Pancreas (tissue), 10 donors: ENCODE results near the gene FGFR2. TPM values are rescaled to one million over a fixed set of nuclear protein-coding genes. Genes with fewer than 3 reads are reported as not detected.

Experiments
- ATAC-seq, 4 donors: fragments of 200-7000 bp; cut with Tn5 transposase; one replicate each; pipeline versions ENCODE4 v1.8.0 to v1.9.1; 2020; ENCODE audit warnings: mild to moderate bottlenecking in 4 of 4, moderate library complexity in 4 of 4
- DNase-seq, 6 donors: peaks; one replicate each; pipeline ENCODE4 v3.0.0-alpha.2; 2020
- FAIRE-seq: peaks from 2 replicates; lab custom pipeline; 2012; peaks lifted over from hg19 to GRCh38; lab: Jason Lieb, UNC
- H3K27ac ChIP-seq, 4 donors: fragments of 200-600 bp; sonication (generic); 1 replicate in 3 of 4; 2 replicates in 1 of 4; pipeline versions ENCODE4 v1.5.0 to v1.8.0; 2020
- H3K27me3 ChIP-seq, 4 donors: fragments of 200-600 bp; one replicate each; pipeline ENCODE4 v1.8.0; 2021
- H3K36me3 ChIP-seq, 3 donors: fragments of 200-600 bp; sonication (generic) in 1 of 3; one replicate each; pipeline versions ENCODE4 v1.5.0 to v1.8.0; 2020 to 2021
- H3K4me1 ChIP-seq, 3 donors: fragments of 200-600 bp; one replicate each; pipeline ENCODE4 v1.8.0; 2021
- H3K4me3 ChIP-seq, 4 donors: fragments of 200-600 bp; sonication (generic) in 2 of 4; one replicate each; pipeline versions ENCODE4 v1.5.0 to v1.8.0; 2020 to 2021
- H3K9me3 ChIP-seq, 4 donors: fragments of 200-600 bp; one replicate each; pipeline ENCODE4 v1.8.0; 2021
- WGBS, 2 donors: extraction: QIAGEN DNeasy Blood & Tissue Kit; methylation state at CpG; one replicate each; pipeline ENCODE4 v1.1.7; 2013; 5-methylcytosine and 5-hydroxymethylcytosine counted together
- intact Hi-C, 3 donors: fragments of 100-400 bp; cut with DNase I; formaldehyde crosslinking; loops; one replicate each; pipeline versions ENCODE4 v1.11.1 to v1.14.2; 2022
- polyA plus RNA-seq, 2 donors: library from polyadenylated mRNA; stranded (reverse); fragments of 200-250 nt; gene quantifications; one replicate each; pipeline ENCODE4 v1.2.3, GENCODE V29; 2013
- total RNA-seq, 6 donors: library from RNA; stranded (reverse); fragmentation: NEBNext Ultra II Directional in 4 of 6; extraction: Animal tissue kit (Norgen Biotek cat#: 25700) in 4 of 6; gene quantifications; one replicate each; pipeline versions ENCODE4 v1.2.1 to v1.2.4, GENCODE V29; 2021 to 2023
- TF ChIP-seq, protein P1 (sequence below), 4 donors: fragments of 200-600 bp; sonication (generic) in 3 of 4; IDR thresholded peaks; one replicate each; pipeline versions ENCODE4 v1.5.0 to v1.8.0; 2021; ENCODE audit warnings: antibody characterized with exemption in 4 of 4
- donor health status: healthy with polysubstance abuse.
- donor health status: DM: no; HTN: no; CAD: no; lungs with moderate emphysema.
- donor health status: DM: no; HTN: no; CAD: no.
- donor health status: control.
- donor health status: control.
- donor health status: Bipolar disorder and iron deficiency.
- donor health status: DM: yes; HTN: yes; CAD: no.
- donor health status: DM: no; HTN: no; CAD: no.
- donor health status: DM: no; HTN: no; CAD: no.
- donor health status: DM: yes; HTN: yes; CAD: no.

Gene FGFR2
- total and polyA plus RNA-seq, 8 donors = 23.8 to 64.0 (median 31.4) TPM

DNA sequence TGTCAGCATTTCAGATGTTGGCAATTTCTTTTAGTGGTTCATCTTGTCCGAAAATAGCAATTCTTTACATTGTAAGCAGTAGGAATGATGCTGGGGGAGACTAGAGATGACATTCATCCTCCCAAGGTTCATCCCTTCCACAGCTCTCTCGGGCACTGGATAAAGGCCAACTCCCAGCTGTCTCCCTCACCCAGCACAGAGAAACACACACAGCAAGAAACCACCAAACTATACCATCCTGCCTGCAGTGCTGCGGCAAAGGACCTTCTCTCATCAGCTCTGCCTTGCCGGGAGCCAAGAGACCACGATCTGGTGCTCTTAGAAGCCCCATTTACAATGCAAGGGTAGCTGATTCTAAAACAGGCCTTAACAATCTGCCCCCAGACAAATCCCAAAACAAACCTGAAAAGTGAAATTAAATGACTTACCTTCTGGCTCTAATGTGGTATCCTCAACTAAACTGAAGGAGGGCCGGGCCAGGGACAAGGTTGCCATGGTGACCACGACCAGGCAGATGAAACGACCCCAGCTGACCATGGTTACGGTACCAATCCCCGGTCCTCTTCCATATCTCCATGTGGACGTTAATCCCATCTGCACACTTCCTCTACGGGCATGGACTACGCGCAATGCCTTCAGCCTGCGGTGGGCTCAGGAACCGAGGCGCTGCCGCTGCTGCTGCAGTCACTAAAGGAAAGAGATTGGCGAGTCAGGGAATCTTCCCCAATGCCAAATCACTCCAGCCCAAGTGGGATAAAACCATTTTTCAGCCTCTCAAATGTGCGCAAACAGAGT is 4.8 kb downstream of the FGFR2 start:
- FAIRE-seq = no peak
- Histone ChIP-seq H3K4me3 (no peak overlapping the region), H3K27ac (peak overlapping the region in 1 of 4 donors; percentile 62), H3K4me1 (no peaks in the 10 kb centered on the region), H3K27me3 (peaks cover 0 to 4% (median 0%) of the 10 kb centered on the region in 4 donors), H3K36me3 (no peaks in the 10 kb centered on the region), H3K9me3 (no peaks in the 10 kb centered on the region)
- intact Hi-C loops = no loop called here
- TF ChIP-seq, protein P1, sequence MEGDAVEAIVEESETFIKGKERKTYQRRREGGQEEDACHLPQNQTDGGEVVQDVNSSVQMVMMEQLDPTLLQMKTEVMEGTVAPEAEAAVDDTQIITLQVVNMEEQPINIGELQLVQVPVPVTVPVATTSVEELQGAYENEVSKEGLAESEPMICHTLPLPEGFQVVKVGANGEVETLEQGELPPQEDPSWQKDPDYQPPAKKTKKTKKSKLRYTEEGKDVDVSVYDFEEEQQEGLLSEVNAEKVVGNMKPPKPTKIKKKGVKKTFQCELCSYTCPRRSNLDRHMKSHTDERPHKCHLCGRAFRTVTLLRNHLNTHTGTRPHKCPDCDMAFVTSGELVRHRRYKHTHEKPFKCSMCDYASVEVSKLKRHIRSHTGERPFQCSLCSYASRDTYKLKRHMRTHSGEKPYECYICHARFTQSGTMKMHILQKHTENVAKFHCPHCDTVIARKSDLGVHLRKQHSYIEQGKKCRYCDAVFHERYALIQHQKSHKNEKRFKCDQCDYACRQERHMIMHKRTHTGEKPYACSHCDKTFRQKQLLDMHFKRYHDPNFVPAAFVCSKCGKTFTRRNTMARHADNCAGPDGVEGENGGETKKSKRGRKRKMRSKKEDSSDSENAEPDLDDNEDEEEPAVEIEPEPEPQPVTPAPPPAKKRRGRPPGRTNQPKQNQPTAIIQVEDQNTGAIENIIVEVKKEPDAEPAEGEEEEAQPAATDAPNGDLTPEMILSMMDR (IDR thresholded peaks at IDR 0.05) = no peak
- no peak for ATAC-seq
- WGBS, 2 donors = 68 to 70% methylated on average over 20 of the region's 20 CpGs
- DNase-seq = no peak

DNA sequence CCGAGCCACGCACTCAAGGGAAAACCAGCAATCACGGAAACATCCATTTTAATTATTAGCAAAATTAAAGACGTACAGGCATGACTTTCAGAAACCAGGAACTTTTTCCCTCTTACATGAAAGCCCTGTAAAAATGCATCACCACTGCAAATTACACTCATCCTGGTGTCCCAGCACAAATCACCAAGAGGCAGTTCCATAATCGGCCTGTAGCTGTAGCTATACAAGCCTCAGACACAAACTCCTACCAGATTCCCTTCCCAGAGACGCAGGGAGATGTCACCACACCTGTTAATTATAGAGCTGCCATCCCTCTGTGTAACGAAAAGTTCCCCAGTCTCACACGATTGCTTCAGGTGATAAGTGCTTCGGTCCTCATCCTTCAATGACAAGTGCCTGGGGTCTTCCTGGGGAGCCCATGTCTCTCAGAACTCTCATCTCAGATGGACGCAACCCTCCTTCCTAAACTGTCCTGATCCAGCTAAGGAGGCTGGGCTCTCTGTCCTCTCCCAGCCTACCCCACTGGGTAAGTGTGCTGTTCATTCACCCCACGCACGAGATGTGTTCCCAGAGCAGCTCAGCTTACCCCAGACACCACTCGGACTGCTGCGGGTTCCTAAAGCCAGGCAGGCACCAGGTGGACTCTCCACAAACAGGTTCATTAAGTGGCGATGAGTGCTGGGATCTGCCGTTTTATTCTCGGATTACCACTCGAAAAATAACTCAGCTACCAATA is 5.9 kb downstream of the FGFR2 start:
- H3K27me3 ChIP-seq = peaks cover 0 to under 1% (median 0%) of the 10 kb centered on the region in 4 donors
- H3K4me1 ChIP-seq = no peaks in the 10 kb centered on the region
- intact Hi-C loops = no loop called here
- TF ChIP-seq, protein P1 (IDR thresholded peaks at IDR 0.05) = no peak
- H3K27ac ChIP-seq = peak overlapping the region in 2 of 4 donors; percentile 17 to 36
- FAIRE-seq (no peak), ATAC-seq (no peak), DNase-seq (no peak)
- WGBS, 2 donors = 45 to 51% methylated on average over 18 of the region's 18 CpGs
- H3K4me3 ChIP-seq = no peak overlapping the region
- H3K9me3 ChIP-seq = no peaks in the 10 kb centered on the region
- no peaks in the 10 kb centered on the region for H3K36me3 ChIP-seq

DNA sequence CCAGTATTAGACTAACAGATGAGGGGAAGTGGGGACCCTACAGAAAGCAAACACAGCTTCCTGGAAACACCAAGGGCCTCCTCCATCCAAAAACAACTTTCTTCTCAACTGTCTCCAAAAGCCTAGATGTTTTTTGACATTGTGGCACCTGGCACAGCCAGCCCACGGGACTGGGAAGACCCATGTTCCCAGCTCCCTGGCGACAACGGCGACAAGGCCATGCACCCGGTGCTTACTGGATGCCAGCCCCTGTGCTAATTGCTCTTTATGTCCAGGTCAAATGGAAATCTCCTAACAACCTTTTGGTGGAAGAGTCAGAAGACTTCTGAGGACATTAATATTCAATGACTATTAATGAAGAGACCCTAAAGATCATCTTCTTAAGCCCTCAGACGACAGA is 7.1 kb downstream of the FGFR2 start:
- intact Hi-C loops = no loop called here
- H3K4me3 ChIP-seq = no peak overlapping the region
- FAIRE-seq (no peak), DNase-seq (no peak), ATAC-seq (no peak)
- TF ChIP-seq, protein P1 (IDR thresholded peaks at IDR 0.05) = no peak
- H3K9me3 ChIP-seq = no peaks in the 10 kb centered on the region
- WGBS, 2 donors = 43 to 52% methylated on average over 6 of the region's 6 CpGs
- no peaks in the 10 kb centered on the region for H3K4me1 ChIP-seq
- H3K27me3 ChIP-seq = no peaks in the 10 kb centered on the region
- H3K36me3 ChIP-seq = no peaks in the 10 kb centered on the region
- peak overlapping the region in 1 of 4 donors; percentile 36 for H3K27ac ChIP-seq

DNA sequence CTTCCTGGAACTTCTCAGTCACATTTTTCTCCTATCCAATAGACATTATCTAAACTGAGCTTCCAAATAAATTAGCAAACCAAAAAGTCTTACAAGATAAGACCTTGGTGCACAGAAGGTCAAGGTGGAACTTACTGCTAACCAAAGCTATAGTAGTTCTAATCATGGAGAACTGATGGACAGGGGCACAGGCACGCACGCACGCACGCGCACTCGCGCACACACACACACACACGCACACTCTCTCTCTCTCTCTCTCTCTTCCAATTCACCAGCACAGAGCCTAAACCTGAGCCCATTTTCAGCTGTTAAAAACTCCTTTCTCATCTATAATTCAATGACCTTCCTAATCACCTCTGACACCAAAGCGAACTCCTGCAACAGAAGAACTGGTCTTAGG is 7.5 kb downstream of the FGFR2 start:
- no peaks in the 10 kb centered on the region for H3K9me3 ChIP-seq
- no peaks in the 10 kb centered on the region for H3K36me3 ChIP-seq
- TF ChIP-seq, protein P1 (IDR thresholded peaks at IDR 0.05) = no peak
- intact Hi-C loops = no loop called here
- no peaks in the 10 kb centered on the region for H3K4me1 ChIP-seq
- ATAC-seq = no peak
- no peak overlapping the region for H3K4me3 ChIP-seq
- H3K27me3 ChIP-seq = no peaks in the 10 kb centered on the region
- whole genome bisulfite sequencing, 2 donors = 76% methylated on average over 9 of the region's 9 CpGs
- no peak for DNase-seq
- FAIRE-seq = no peak
- peak overlapping the region in 1 of 4 donors; percentile 1 for H3K27ac ChIP-seq
